GM23248 (cell line): ENCODE results near the gene DUSP2. TPM values are rescaled to one million over a fixed set of nuclear protein-coding genes. Genes with fewer than 3 reads are reported as not detected.

Source experiments
- DNase-seq: peaks from one replicate; pipeline ENCODE4 v3.0.0-alpha.2; 2015
- H2AFZ ChIP-seq: fragments of 200-600 bp; sonication (generic); 2 replicates; pipeline ENCODE4 v1.6.1; 2016; ENCODE audit warnings: antibody characterized with exemption
- H3F3A ChIP-seq: fragments of 200-600 bp; sonication (generic); 2 replicates; pipeline ENCODE4 v1.6.1; 2016; ENCODE audit warnings: mild to moderate bottlenecking, antibody characterized with exemption, mixed run types; ENCODE audit not compliant: insufficient read depth
- H3K27ac ChIP-seq: fragments of 200-600 bp; sonication (generic); 2 replicates; pipeline ENCODE4 v1.5.1; 2016; ENCODE audit warnings: mild to moderate bottlenecking
- H3K27me3 ChIP-seq: fragments of 200-600 bp; sonication (generic); replicated peaks from 2 replicates; pipeline ENCODE4 v1.6.1; 2016; ENCODE audit warnings: mild to moderate bottlenecking; ENCODE audit not compliant: insufficient read depth
- H3K36me3 ChIP-seq: fragments of 200-600 bp; sonication (generic); 2 replicates; pipeline ENCODE4 v1.6.1; 2016; ENCODE audit warnings: low read depth, mild to moderate bottlenecking
- H3K4me1 ChIP-seq: fragments of 200-600 bp; sonication (generic); 2 replicates; pipeline ENCODE4 v1.6.1; 2016; ENCODE audit warnings: mild to moderate bottlenecking; ENCODE audit not compliant: insufficient read depth
- H3K4me2 ChIP-seq: fragments of 200-600 bp; sonication (generic); one replicate; pipeline ENCODE4 v1.6.1; 2016; ENCODE audit warnings: mild to moderate bottlenecking; ENCODE audit not compliant: unreplicated experiment
- H3K4me3 ChIP-seq: fragments of 200-600 bp; sonication (generic); 2 replicates; pipeline ENCODE4 v1.5.1; 2016; ENCODE audit warnings: mild to moderate bottlenecking
- H3K79me2 ChIP-seq: fragments of 200-600 bp; sonication (generic); 2 replicates; pipeline ENCODE4 v1.6.1; 2016; ENCODE audit warnings: mild to moderate bottlenecking; ENCODE audit not compliant: insufficient read depth
- H3K9ac ChIP-seq: fragments of 200-600 bp; sonication (generic); 2 replicates; pipeline ENCODE4 v1.6.1; 2016; ENCODE audit warnings: mild to moderate bottlenecking
- H3K9me2 ChIP-seq: fragments of 200-600 bp; sonication (generic); 2 replicates; pipeline ENCODE4 v1.6.1; 2016; ENCODE audit warnings: mixed run types, mild to moderate bottlenecking, moderate library complexity; ENCODE audit not compliant: insufficient read depth
- H3K9me3 ChIP-seq: fragments of 200-600 bp; sonication (generic); one replicate; pipeline ENCODE4 v1.6.1; 2017; ENCODE audit warnings: low read depth
- H4K20me1 ChIP-seq: fragments of 200-600 bp; sonication (generic); 2 replicates; pipeline ENCODE4 v1.6.0; 2016; ENCODE audit not compliant: insufficient read depth
- EZH2 ChIP-seq: fragments of 200-600 bp; sonication (generic); IDR thresholded peaks from 2 replicates; pipeline ENCODE4 v1.6.1; 2018; ENCODE audit warnings: antibody characterized with exemption, mild to moderate bottlenecking; ENCODE audit not compliant: insufficient read depth, poor library complexity, severe bottlenecking
- EZH2phosphoT487 ChIP-seq: fragments of 200-600 bp; sonication (generic); IDR thresholded peaks from 2 replicates; pipeline ENCODE4 v1.6.1; 2018; ENCODE audit warnings: antibody characterized with exemption, moderate library complexity, mild to moderate bottlenecking, low read depth; ENCODE audit not compliant: insufficient read depth
- WGBS, 2 experiments: methylation state at CpG; one replicate each; pipeline ENCODE4 v1.1.6; 2015 to 2017; ENCODE audit warnings: low lambda C conversion rate in 2 of 2, low coverage in 1 of 2; ENCODE audit errors: missing lambda C conversion rate in 2 of 2; 5-methylcytosine and 5-hydroxymethylcytosine counted together
- in situ Hi-C: fragments of 300-500 bp; cut with MboI; formaldehyde crosslinking; loops from 2 replicates; pipeline ENCODE4 v1.15.0; 2020
- polyA plus RNA-seq: library from polyadenylated mRNA; unstranded; fragments of >200 nt; fragmentation: Nextera tagmentation; extraction: Ambion mirVana; gene quantifications from 2 replicates; pipeline ENCODE4 v1.2.1, GENCODE V29; 2016
- total RNA-seq: library from RNA; depleted of rRNA; stranded (reverse); fragments of >200 nt; shearing (Covaris generic); gene quantifications from 2 replicates; pipeline ENCODE4 v1.2.3, GENCODE V29; 2014

The DUSP2 gene
- total and polyA plus RNA-seq, 2 experiments from 2014 or later: 3.1 to 8.8 TPM

GRCh38 chr2:96106991-96107707 lies 38.1 kb downstream of the DUSP2 start:
- H3K9ac ChIP-seq: no peak overlapping the region
- H4K20me1 ChIP-seq: no peaks in the 10 kb centered on the region
- in situ Hi-C loops: no loop called here
- H3K9me3 ChIP-seq: no peaks in the 10 kb centered on the region
- no peak for TF ChIP-seq EZH2
- no peak for TF ChIP-seq EZH2phosphoT487
- no peak overlapping the region for H3K4me3 ChIP-seq
- no peaks in the 10 kb centered on the region for H3K4me1 ChIP-seq
- no peaks in the 10 kb centered on the region for H3K79me2 ChIP-seq
- no peaks in the 10 kb centered on the region for H3F3A ChIP-seq
- H3K27ac ChIP-seq: no peak overlapping the region
- peaks cover 9% of the 10 kb centered on the region for H3K27me3 ChIP-seq
- H3K9me2 ChIP-seq: no peaks in the 10 kb centered on the region
- H3K36me3 ChIP-seq: no peaks in the 10 kb centered on the region
- 63 to 64% methylated on average over 9 of the region's 9 CpGs for WGBS, 2 experiments
- H3K4me2 ChIP-seq: no peak overlapping the region
- DNase-seq: no peak
- H2AFZ ChIP-seq: no peak overlapping the region

- Histone ChIP-seq H3K27ac (no peak overlapping the region), H3K36me3 (no peaks in the 10 kb centered on the region), H3K27me3 (peaks cover 9% of the 10 kb centered on the region), H3K4me1 (no peaks in the 10 kb centered on the region), H3K9ac (no peak overlapping the region), H3K4me2 (no peak overlapping the region), H3K9me2 (no peaks in the 10 kb centered on the region), H4K20me1 (no peaks in the 10 kb centered on the region), H3F3A (no peaks in the 10 kb centered on the region), H3K9me3 (no peaks in the 10 kb centered on the region), H3K4me3 (no peak overlapping the region), H3K79me2 (no peaks in the 10 kb centered on the region), H2AFZ (no peak overlapping the region)
- TF ChIP-seq EZH2phosphoT487: no peak
- TF ChIP-seq EZH2: no peak
- in situ Hi-C loops: no loop called here
- no peak for DNase-seq
- WGBS, 2 experiments: 71 to 73% methylated on average over 8 of the region's 8 CpGs
Measured at GRCh38 chr2:96105994-96106715, 39.1 kb downstream of the DUSP2 start.

GRCh38 chr2:96105152-96105915 lies 39.9 kb downstream of the DUSP2 start:
- 42% methylated on average over 3 of the region's 3 CpGs for WGBS, 2 experiments
- Histone ChIP-seq H3K27ac (no peak overlapping the region), H3K36me3 (no peaks in the 10 kb centered on the region)

GRCh38 chr2:96104487-96104861 lies 40.8 kb downstream of the DUSP2 start:
- TF ChIP-seq EZH2phosphoT487: no peak
- no peak for TF ChIP-seq EZH2
- no peaks in the 10 kb centered on the region for H3K79me2 ChIP-seq
- H3K4me3 ChIP-seq: no peak overlapping the region
- peaks cover 9% of the 10 kb centered on the region for H3K27me3 ChIP-seq
- no peaks in the 10 kb centered on the region for H4K20me1 ChIP-seq
- H2AFZ ChIP-seq: no peak overlapping the region
- no peaks in the 10 kb centered on the region for H3F3A ChIP-seq
- no peaks in the 10 kb centered on the region for H3K4me1 ChIP-seq
- H3K27ac ChIP-seq: no peak overlapping the region
- no peaks in the 10 kb centered on the region for H3K36me3 ChIP-seq
- no peak for DNase-seq
- H3K9ac ChIP-seq: no peak overlapping the region
- WGBS, 2 experiments: 62 to 70% methylated on average over 6 of the region's 6 CpGs
- in situ Hi-C loops: no loop called here
- no peaks in the 10 kb centered on the region for H3K9me3 ChIP-seq
- H3K4me2 ChIP-seq: no peak overlapping the region
- no peaks in the 10 kb centered on the region for H3K9me2 ChIP-seq

More at GRCh38 chr2:96105152-96105915, 39.9 kb downstream of the DUSP2 start:
- Histone ChIP-seq H2AFZ (no peak overlapping the region), H3K9me2 (no peaks in the 10 kb centered on the region), H3K4me3 (no peak overlapping the region), H3K4me1 (no peaks in the 10 kb centered on the region), H4K20me1 (no peaks in the 10 kb centered on the region), H3K4me2 (no peak overlapping the region), H3K27me3 (peaks cover 9% of the 10 kb centered on the region), H3K9me3 (no peaks in the 10 kb centered on the region), H3K79me2 (no peaks in the 10 kb centered on the region), H3F3A (no peaks in the 10 kb centered on the region), H3K9ac (no peak overlapping the region)
- in situ Hi-C loops: no loop called here
- no peak for TF ChIP-seq EZH2phosphoT487
- no peak for TF ChIP-seq EZH2
- DNase-seq: no peak
